ENCODE measurements around the gene FSHB.

DNA sequence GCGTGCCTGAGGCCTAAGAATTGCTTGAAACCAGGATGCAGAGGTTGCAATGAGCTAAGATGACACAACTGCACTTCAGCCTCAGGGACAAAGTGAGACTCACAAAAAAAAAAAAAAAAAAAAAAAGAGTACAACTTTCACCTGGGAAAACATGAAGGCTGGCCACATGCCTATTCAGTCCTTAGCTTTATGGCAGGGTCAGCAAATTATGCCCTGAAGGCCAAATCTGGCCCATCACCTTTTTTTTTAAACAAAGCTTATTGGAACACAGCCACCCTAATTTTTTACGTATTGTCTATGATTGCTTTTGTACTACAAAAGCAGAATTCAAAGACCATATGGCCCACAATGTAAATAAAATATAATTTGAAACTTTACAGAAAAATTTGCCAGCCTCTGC lies 8.2 kb downstream of the FSHB start:
- no peak for TF ChIP-seq POLR2A (IDR thresholded peaks at IDR 0.05; ENCODE audit: low read depth, low read length)
- TF ChIP-seq, protein P1, sequence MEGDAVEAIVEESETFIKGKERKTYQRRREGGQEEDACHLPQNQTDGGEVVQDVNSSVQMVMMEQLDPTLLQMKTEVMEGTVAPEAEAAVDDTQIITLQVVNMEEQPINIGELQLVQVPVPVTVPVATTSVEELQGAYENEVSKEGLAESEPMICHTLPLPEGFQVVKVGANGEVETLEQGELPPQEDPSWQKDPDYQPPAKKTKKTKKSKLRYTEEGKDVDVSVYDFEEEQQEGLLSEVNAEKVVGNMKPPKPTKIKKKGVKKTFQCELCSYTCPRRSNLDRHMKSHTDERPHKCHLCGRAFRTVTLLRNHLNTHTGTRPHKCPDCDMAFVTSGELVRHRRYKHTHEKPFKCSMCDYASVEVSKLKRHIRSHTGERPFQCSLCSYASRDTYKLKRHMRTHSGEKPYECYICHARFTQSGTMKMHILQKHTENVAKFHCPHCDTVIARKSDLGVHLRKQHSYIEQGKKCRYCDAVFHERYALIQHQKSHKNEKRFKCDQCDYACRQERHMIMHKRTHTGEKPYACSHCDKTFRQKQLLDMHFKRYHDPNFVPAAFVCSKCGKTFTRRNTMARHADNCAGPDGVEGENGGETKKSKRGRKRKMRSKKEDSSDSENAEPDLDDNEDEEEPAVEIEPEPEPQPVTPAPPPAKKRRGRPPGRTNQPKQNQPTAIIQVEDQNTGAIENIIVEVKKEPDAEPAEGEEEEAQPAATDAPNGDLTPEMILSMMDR (conservative IDR thresholded peaks at IDR 0.05; ENCODE audit: low read depth, low read length) = no peak
- no peak for TF ChIP-seq BHLHE40 (IDR thresholded peaks at IDR 0.05; ENCODE audit: low read depth, low read length)
- no peak for TF ChIP-seq MXI1 (IDR thresholded peaks at IDR 0.05; ENCODE audit: borderline replicate concordance, low read depth, low read length)
- TF ChIP-seq CEBPB (IDR thresholded peaks at IDR 0.05; ENCODE audit: low read depth, low read length) = no peak
- no peak for TF ChIP-seq RAD21 (IDR thresholded peaks at IDR 0.05; ENCODE audit: low read length)
- no peak for TF ChIP-seq MAZ (IDR thresholded peaks at IDR 0.05; ENCODE audit: borderline replicate concordance, low read depth, low read length)
